ENCODE data around the gene KCTD8. TPM values are rescaled to one million over a fixed set of nuclear protein-coding genes. Genes with fewer than 3 reads are reported as not detected.

The KCTD8 gene
- total and polyA plus RNA-seq, 8 donors = 0.18 to 21.4 (median 1.2) TPM; not detected in 2

- Histone ChIP-seq H3K4me1 (peaks cover 0 to 9% (median 6%) of the 10 kb centered on the region in 4 donors), H3K9me3 (peaks cover 0 to 9% (median 3%) of the 10 kb centered on the region in 4 donors), H3K27ac (no peak overlapping the region), H3K27me3 (no peaks in the 10 kb centered on the region), H3K36me3 (no peaks in the 10 kb centered on the region), H3K4me3 (no peak overlapping the region)
- DNase-seq = peak in 1 of 2 donors; percentile 17
- intact Hi-C loops (cut with DNase I; ENCODE audit: low total_unique reads) = no loop called here
- TF ChIP-seq POLR2AphosphoS5 (IDR thresholded peaks at IDR 0.05) (no peak), CTCF (IDR thresholded peaks at IDR 0.05) (no peak), POLR2A (IDR thresholded peaks at IDR 0.05) (no peak), EP300 (IDR thresholded peaks at IDR 0.05) (no peak)
- 19 to 46% (median 32%) methylated on average over 2 of the region's 2 CpGs for WGBS, 5 donors
These were observed 285.9 kb downstream of the KCTD8 start for GRCh38 chr4:44162538-44163270.

GRCh38 chr4:44161756-44162155, 286.9 kb downstream of the KCTD8 start:
- WGBS, 5 donors = 70 to 86% (median 77%) methylated on average over 3 of the region's 3 CpGs

GRCh38 chr4:44160776-44161367, 287.7 kb downstream of the KCTD8 start:
- no peaks in the 10 kb centered on the region for H3K9me3 ChIP-seq
- no peak overlapping the region for H3K4me3 ChIP-seq
- no peaks in the 10 kb centered on the region for H3K27me3 ChIP-seq
- 58 to 72% (median 60%) methylated on average over 4 of the region's 4 CpGs for WGBS, 5 donors
- no peak for TF ChIP-seq EP300 (IDR thresholded peaks at IDR 0.05)
- no peak for TF ChIP-seq CTCF (IDR thresholded peaks at IDR 0.05)
- TF ChIP-seq POLR2AphosphoS5 (IDR thresholded peaks at IDR 0.05) = no peak
- no peak for TF ChIP-seq POLR2A (IDR thresholded peaks at IDR 0.05)
- intact Hi-C loops (cut with DNase I; ENCODE audit: low total_unique reads) = no loop called here
- H3K4me1 ChIP-seq = peaks cover 0 to 9% (median 7%) of the 10 kb centered on the region in 4 donors
- no peaks in the 10 kb centered on the region for H3K36me3 ChIP-seq
- H3K27ac ChIP-seq = no peak overlapping the region
- DNase-seq = no peak

More at GRCh38 chr4:44161756-44162155, 286.9 kb downstream of the KCTD8 start:
- peaks cover 0 to 9% (median 7%) of the 10 kb centered on the region in 4 donors for H3K4me1 ChIP-seq
- H3K27ac ChIP-seq = no peak overlapping the region
- no peak for TF ChIP-seq POLR2AphosphoS5 (IDR thresholded peaks at IDR 0.05)
- no peak for TF ChIP-seq CTCF (IDR thresholded peaks at IDR 0.05)
- no peak for TF ChIP-seq POLR2A (IDR thresholded peaks at IDR 0.05)
- no peak for TF ChIP-seq EP300 (IDR thresholded peaks at IDR 0.05)
- intact Hi-C loops (cut with DNase I; ENCODE audit: low total_unique reads) = no loop called here
- no peaks in the 10 kb centered on the region for H3K9me3 ChIP-seq
- no peaks in the 10 kb centered on the region for H3K27me3 ChIP-seq
- DNase-seq = no peak
- H3K36me3 ChIP-seq = no peaks in the 10 kb centered on the region
- no peak overlapping the region for H3K4me3 ChIP-seq

- Histone ChIP-seq H3K4me1 (peaks cover 0 to 9% (median 7%) of the 10 kb centered on the region in 4 donors), H3K36me3 (no peaks in the 10 kb centered on the region), H3K9me3 (no peaks in the 10 kb centered on the region), H3K27ac (no peak overlapping the region), H3K27me3 (no peaks in the 10 kb centered on the region), H3K4me3 (no peak overlapping the region)
- WGBS, 5 donors = 87 to 100% (median 92%) methylated on average over 1 of the region's 1 CpG
- TF ChIP-seq EP300 (IDR thresholded peaks at IDR 0.05) (no peak), POLR2AphosphoS5 (IDR thresholded peaks at IDR 0.05) (no peak), POLR2A (IDR thresholded peaks at IDR 0.05) (no peak), CTCF (IDR thresholded peaks at IDR 0.05) (no peak)
- no peak for DNase-seq
- intact Hi-C loops (cut with DNase I; ENCODE audit: low total_unique reads) = no loop called here
These were observed 288.6 kb downstream of the KCTD8 start for GRCh38 chr4:44159991-44160390.

Measured in stomach (tissue), 9 donors.